Astrocyte (in vitro differentiated cells and primary cell): ENCODE data around the gene SLC25A12. TPM values are rescaled to one million over a fixed set of nuclear protein-coding genes. Genes with fewer than 3 reads are reported as not detected.

Experiments used
- DNase-seq: peaks from one replicate; pipeline ENCODE4 v3.0.0-alpha.2; 2010; ENCODE audit warnings: low read depth
- FAIRE-seq: peaks from 2 replicates; lab custom pipeline; 2011; peaks lifted over from hg19 to GRCh38; lab: Jason Lieb, UNC
- H2AFZ ChIP-seq: 2 replicates; pipeline ENCODE4 v1.6.0; 2012; ENCODE audit warnings: low read depth, low read length, inconsistent platforms
- H3K27ac ChIP-seq: 2 replicates; pipeline ENCODE4 v1.5.1; 2011; ENCODE audit warnings: low read depth, low read length, inconsistent platforms
- H3K27me3 ChIP-seq: 2 replicates; pipeline ENCODE4 v1.6.0; 2011; ENCODE audit warnings: low read length, inconsistent platforms; ENCODE audit not compliant: insufficient read depth
- H3K36me3 ChIP-seq: 2 replicates; pipeline ENCODE4 v1.5.1; 2011; ENCODE audit warnings: low read length, inconsistent platforms; ENCODE audit not compliant: insufficient read depth
- H3K4me1 ChIP-seq: 2 replicates; pipeline ENCODE4 v1.5.1; 2011; ENCODE audit warnings: low read length, inconsistent platforms; ENCODE audit not compliant: insufficient read depth
- H3K4me2 ChIP-seq: 2 replicates; pipeline ENCODE4 v1.6.0; 2012; ENCODE audit warnings: low read length, inconsistent platforms
- H3K4me3 ChIP-seq: 2 replicates; pipeline ENCODE4 v1.5.1; 2011; ENCODE audit warnings: low read depth, mild to moderate bottlenecking, low read length, inconsistent platforms; ENCODE audit not compliant: insufficient read depth
- H3K79me2 ChIP-seq: 2 replicates; pipeline ENCODE4 v1.6.0; 2012; ENCODE audit warnings: mild to moderate bottlenecking, low read length, inconsistent platforms; ENCODE audit not compliant: insufficient read depth
- H3K9ac ChIP-seq: 2 replicates; pipeline ENCODE4 v1.6.0; 2012; ENCODE audit warnings: mild to moderate bottlenecking, low read length, inconsistent platforms
- H3K9me3 ChIP-seq: 2 replicates; pipeline ENCODE4 v1.5.1; 2012; ENCODE audit warnings: low read depth, mild to moderate bottlenecking, low read length, inconsistent platforms; ENCODE audit not compliant: insufficient read depth
- H4K20me1 ChIP-seq: 2 replicates; pipeline ENCODE4 v1.6.0; 2012; ENCODE audit warnings: low read length, inconsistent platforms; ENCODE audit not compliant: insufficient read depth
- H3K27ac Mint-ChIP-seq: one replicate; pipeline ENCODE4 v1.8.0; 2021; ENCODE audit warnings: mild to moderate bottlenecking, mixed read lengths; ENCODE audit not compliant: unreplicated experiment
- H3K27me3 Mint-ChIP-seq: one replicate; pipeline ENCODE4 v1.8.0; 2021; ENCODE audit warnings: low read depth, mixed read lengths; ENCODE audit not compliant: unreplicated experiment
- H3K36me3 Mint-ChIP-seq: one replicate; pipeline ENCODE4 v1.8.0; 2021; ENCODE audit warnings: low read depth, mixed read lengths; ENCODE audit not compliant: unreplicated experiment
- H3K4me1 Mint-ChIP-seq: one replicate; pipeline ENCODE4 v1.8.0; 2021; ENCODE audit warnings: low read depth, mixed read lengths; ENCODE audit not compliant: unreplicated experiment
- H3K4me3 Mint-ChIP-seq: one replicate; pipeline ENCODE4 v1.8.0; 2021; ENCODE audit warnings: mild to moderate bottlenecking, moderate library complexity, mixed read lengths; ENCODE audit not compliant: unreplicated experiment
- H3K9me3 Mint-ChIP-seq: one replicate; pipeline ENCODE4 v1.8.0; 2021; ENCODE audit warnings: mild to moderate bottlenecking, mixed read lengths; ENCODE audit not compliant: unreplicated experiment
- CTCF ChIP-seq: IDR thresholded peaks from 2 replicates; pipeline ENCODE4 v1.5.1; 2011; ENCODE audit warnings: low read depth, mild to moderate bottlenecking, inconsistent platforms, low read length, moderate library complexity; ENCODE audit not compliant: insufficient read depth
- EZH2 ChIP-seq: IDR thresholded peaks from 2 replicates; pipeline ENCODE4 v1.6.1; 2012; ENCODE audit warnings: mild to moderate bottlenecking, low read length, inconsistent platforms; ENCODE audit not compliant: insufficient read depth
- total RNA-seq: library from RNA; stranded (reverse); gene quantifications from 2 replicates; pipeline ENCODE4 v1.2.1, GENCODE V29; 2021

Gene SLC25A12
- total RNA-seq, 1 donor from 2014 or later, result 18.1 TPM

DNA sequence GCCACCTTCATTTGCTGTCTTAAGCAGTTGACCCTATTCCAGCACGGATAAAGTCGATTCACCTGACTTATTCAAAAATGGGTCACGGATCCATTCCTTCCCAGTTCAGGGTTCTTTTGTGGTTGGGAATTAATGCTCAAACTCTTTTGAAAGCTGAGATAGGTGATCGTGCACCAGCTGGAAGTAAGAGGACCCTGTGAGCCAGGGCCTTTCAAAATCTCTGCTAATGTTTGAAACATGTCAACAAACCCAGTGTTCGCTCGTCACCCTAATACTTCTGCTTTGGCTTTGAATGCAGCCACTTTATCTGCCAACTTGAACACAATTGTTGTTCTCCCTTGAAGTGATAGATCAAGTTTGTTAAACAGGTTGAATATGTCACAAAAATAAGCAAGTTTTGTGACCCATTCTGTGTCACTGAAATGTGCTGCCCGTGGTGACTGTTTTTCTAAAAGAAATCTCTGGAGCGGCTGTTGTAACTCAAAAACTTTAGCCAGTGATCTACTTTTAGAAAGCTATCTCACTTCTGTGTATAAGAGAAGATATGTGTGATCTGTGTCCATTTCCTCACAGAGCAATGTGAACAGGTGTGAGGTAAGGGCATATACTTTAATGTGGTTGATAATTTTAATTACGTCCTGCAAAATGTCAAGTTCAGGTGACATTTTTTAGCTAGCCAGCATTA is 45.2 kb upstream of the SLC25A12 start:
- Mint-ChIP-seq H3K4me3 (no peak overlapping the region), H3K27me3 (no peaks in the 10 kb centered on the region), H3K36me3 (peaks cover 5% of the 10 kb centered on the region), H3K4me1 (peaks cover 4% of the 10 kb centered on the region), H3K9me3 (no peaks in the 10 kb centered on the region), H3K27ac (no peak overlapping the region)
- no peak overlapping the region for H3K4me2 ChIP-seq
- no peak overlapping the region for H3K27ac ChIP-seq
- no peaks in the 10 kb centered on the region for H3K27me3 ChIP-seq
- TF ChIP-seq CTCF, result no peak
- TF ChIP-seq EZH2, result no peak
- no peaks in the 10 kb centered on the region for H3K4me1 ChIP-seq
- no peak overlapping the region for H2AFZ ChIP-seq
- no peaks in the 10 kb centered on the region for H3K9me3 ChIP-seq
- peaks cover 90% of the 10 kb centered on the region for H3K79me2 ChIP-seq
- FAIRE-seq, result no peak
- H3K36me3 ChIP-seq, result no peaks in the 10 kb centered on the region
- peaks cover 55% of the 10 kb centered on the region for H4K20me1 ChIP-seq
- no peak overlapping the region for H3K4me3 ChIP-seq
- no peak overlapping the region for H3K9ac ChIP-seq
- no peak for DNase-seq

GRCh38 chr2:171930385-171930784 is 36.3 kb upstream of the SLC25A12 start:
- Mint-ChIP-seq H3K4me3 (no peak overlapping the region), H3K36me3 (no peaks in the 10 kb centered on the region), H3K4me1 (no peaks in the 10 kb centered on the region), H3K9me3 (no peaks in the 10 kb centered on the region), H3K27ac (no peak overlapping the region), H3K27me3 (no peaks in the 10 kb centered on the region)
- Histone ChIP-seq H3K4me1 (no peaks in the 10 kb centered on the region), H3K27ac (no peak overlapping the region), H3K27me3 (no peaks in the 10 kb centered on the region), H2AFZ (no peak overlapping the region), H3K79me2 (peaks cover 96% of the 10 kb centered on the region), H3K9ac (no peak overlapping the region), H3K36me3 (no peaks in the 10 kb centered on the region), H4K20me1 (peaks cover 10% of the 10 kb centered on the region), H3K4me2 (no peak overlapping the region), H3K4me3 (no peak overlapping the region), H3K9me3 (no peaks in the 10 kb centered on the region)
- FAIRE-seq (no peak), DNase-seq (no peak)
- TF ChIP-seq EZH2, result no peak
- TF ChIP-seq CTCF, result no peak
